ENCODE results near the gene PDE8A.
"Not testable (repeated sequence)": the region's sequence is repeated elsewhere in the genome, so short reads cannot be mapped to it uniquely, and the experiment has no call there.

The PDE8A gene

GRCh38 chr15:85011724-85012123 is 30.1 kb downstream of the PDE8A start:
- not testable (repeated sequence) for H3K9me3 ChIP-seq (ENCODE audit: control insufficient read depth, insufficient read depth, low read length); H3K4me3 ChIP-seq (ENCODE audit: low read depth, low read length); H3K4me1 ChIP-seq (ENCODE audit: control insufficient read depth, insufficient read depth, low read length); H3K27ac ChIP-seq (ENCODE audit: low read depth, low read length); H3K36me3 ChIP-seq (ENCODE audit: control insufficient read depth, insufficient read depth, low read length); H3K9ac ChIP-seq (ENCODE audit: low read depth, low read length); H3K27me3 ChIP-seq (ENCODE audit: control insufficient read depth, insufficient read depth, low read length)

- no peak overlapping the region for H3K9ac ChIP-seq (ENCODE audit: low read depth, low read length)
- H3K27me3 ChIP-seq (ENCODE audit: control insufficient read depth, insufficient read depth, low read length): no peaks in the 10 kb centered on the region
- H3K36me3 ChIP-seq (ENCODE audit: control insufficient read depth, insufficient read depth, low read length): no peaks in the 10 kb centered on the region
- no peak overlapping the region for H3K27ac ChIP-seq (ENCODE audit: low read depth, low read length)
- no peaks in the 10 kb centered on the region for H3K9me3 ChIP-seq (ENCODE audit: control insufficient read depth, insufficient read depth, low read length)
- H3K4me1 ChIP-seq (ENCODE audit: control insufficient read depth, insufficient read depth, low read length): no peaks in the 10 kb centered on the region
- no peak overlapping the region for H3K4me3 ChIP-seq (ENCODE audit: low read depth, low read length)
Observed at GRCh38 chr15:85013785-85014184, 32.1 kb downstream of the PDE8A start.

- Histone ChIP-seq H3K4me3 (ENCODE audit: low read depth, low read length) (no peak overlapping the region), H3K9me3 (ENCODE audit: control insufficient read depth, insufficient read depth, low read length) (no peaks in the 10 kb centered on the region), H3K36me3 (ENCODE audit: control insufficient read depth, insufficient read depth, low read length) (no peaks in the 10 kb centered on the region), H3K27me3 (ENCODE audit: control insufficient read depth, insufficient read depth, low read length) (no peaks in the 10 kb centered on the region), H3K4me1 (ENCODE audit: control insufficient read depth, insufficient read depth, low read length) (peaks cover 1% of the 10 kb centered on the region; the same call in 1 of the 2 replicates), H3K27ac (ENCODE audit: low read depth, low read length) (no peak overlapping the region), H3K9ac (ENCODE audit: low read depth, low read length) (no peak overlapping the region)
Observed at GRCh38 chr15:85014932-85015331, 33.3 kb downstream of the PDE8A start.

- no peak overlapping the region for H3K27ac ChIP-seq (ENCODE audit: low read depth, low read length)
- no peaks in the 10 kb centered on the region for H3K36me3 ChIP-seq (ENCODE audit: control insufficient read depth, insufficient read depth, low read length)
- H3K4me1 ChIP-seq (ENCODE audit: control insufficient read depth, insufficient read depth, low read length): peaks cover 3% of the 10 kb centered on the region; the same call in 1 of the 2 replicates
- H3K27me3 ChIP-seq (ENCODE audit: control insufficient read depth, insufficient read depth, low read length): no peaks in the 10 kb centered on the region
- no peak overlapping the region for H3K4me3 ChIP-seq (ENCODE audit: low read depth, low read length)
- no peak overlapping the region for H3K9ac ChIP-seq (ENCODE audit: low read depth, low read length)
- no peaks in the 10 kb centered on the region for H3K9me3 ChIP-seq (ENCODE audit: control insufficient read depth, insufficient read depth, low read length)
Observed at GRCh38 chr15:85016275-85016674, 34.6 kb downstream of the PDE8A start.

- Histone ChIP-seq H3K4me3 (ENCODE audit: low read depth, low read length) (no peak overlapping the region), H3K4me1 (ENCODE audit: control insufficient read depth, insufficient read depth, low read length) (peaks cover 14% of the 10 kb centered on the region), H3K27me3 (ENCODE audit: control insufficient read depth, insufficient read depth, low read length) (no peaks in the 10 kb centered on the region), H3K27ac (ENCODE audit: low read depth, low read length) (peak overlapping the region; percentile 33), H3K9ac (ENCODE audit: low read depth, low read length) (no peak overlapping the region), H3K9me3 (ENCODE audit: control insufficient read depth, insufficient read depth, low read length) (no peaks in the 10 kb centered on the region), H3K36me3 (ENCODE audit: control insufficient read depth, insufficient read depth, low read length) (no peaks in the 10 kb centered on the region)
Observed at GRCh38 chr15:85019815-85020590, 38.3 kb downstream of the PDE8A start.

DNA sequence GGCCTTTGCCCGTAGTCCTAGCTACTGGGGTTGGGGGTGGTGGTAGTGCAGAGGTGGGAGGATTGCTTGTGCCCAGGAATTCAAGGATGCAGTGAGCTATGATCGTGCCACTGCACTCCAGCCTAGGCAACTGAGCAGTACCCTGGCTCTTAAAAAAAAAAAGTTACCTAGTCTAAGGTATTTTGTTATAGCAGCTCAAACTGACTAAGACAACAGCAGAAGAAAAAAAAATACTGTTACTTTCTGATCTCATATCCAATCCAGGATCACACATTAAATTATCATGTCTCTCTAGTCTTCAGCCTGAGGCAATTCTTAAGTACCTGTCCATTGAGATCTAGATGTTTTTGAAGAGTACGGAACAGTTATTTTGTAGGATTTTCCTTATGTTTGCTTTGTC is 39.8 kb downstream of the PDE8A start:
- Histone ChIP-seq H3K4me1 (ENCODE audit: control insufficient read depth, insufficient read depth, low read length) (peaks cover 16% of the 10 kb centered on the region), H3K9me3 (ENCODE audit: control insufficient read depth, insufficient read depth, low read length) (no peaks in the 10 kb centered on the region), H3K27ac (ENCODE audit: low read depth, low read length) (no peak overlapping the region)

DNA sequence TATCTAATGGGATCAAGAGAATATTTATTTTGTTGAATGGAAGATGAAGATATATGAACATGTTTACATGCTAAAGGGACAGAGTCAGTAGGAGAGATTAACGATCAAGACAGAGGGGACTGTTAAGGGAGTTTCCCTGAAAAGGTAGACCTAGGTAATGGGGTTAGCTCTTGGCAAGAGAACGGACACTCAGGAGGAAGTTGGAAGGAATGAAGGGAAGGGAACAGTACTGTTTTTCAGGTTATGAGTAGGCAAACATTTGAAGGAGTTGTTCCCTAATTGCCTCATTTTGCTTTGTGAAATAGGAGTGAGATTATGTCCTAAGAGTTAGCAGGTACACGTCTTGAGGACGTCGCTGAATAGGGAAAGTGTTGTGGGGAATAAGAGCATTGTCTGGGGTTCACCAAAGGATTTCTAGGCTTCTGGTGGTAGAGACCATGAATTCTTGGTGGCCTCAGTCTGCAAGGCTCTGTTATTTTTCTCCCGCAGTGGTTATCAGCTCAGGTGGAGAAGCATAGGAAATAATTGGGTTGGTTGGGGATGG is 41.3 kb downstream of the PDE8A start:
- H3K9ac ChIP-seq (ENCODE audit: low read depth, low read length): no peak overlapping the region
- no peak overlapping the region for H3K27ac ChIP-seq (ENCODE audit: low read depth, low read length)

More for the DNA sequence above, 39.8 kb downstream of the PDE8A start:
- no peaks in the 10 kb centered on the region for H3K36me3 ChIP-seq (ENCODE audit: control insufficient read depth, insufficient read depth, low read length)
- no peak overlapping the region for H3K9ac ChIP-seq (ENCODE audit: low read depth, low read length)
- no peak overlapping the region for H3K4me3 ChIP-seq (ENCODE audit: low read depth, low read length)
- H3K27me3 ChIP-seq (ENCODE audit: control insufficient read depth, insufficient read depth, low read length): no peaks in the 10 kb centered on the region

GRCh38 chr15:85024003-85024402 is 42.3 kb downstream of the PDE8A start:
- no peaks in the 10 kb centered on the region for H3K27me3 ChIP-seq (ENCODE audit: control insufficient read depth, insufficient read depth, low read length)
- H3K4me3 ChIP-seq (ENCODE audit: low read depth, low read length): no peak overlapping the region
- H3K9me3 ChIP-seq (ENCODE audit: control insufficient read depth, insufficient read depth, low read length): no peaks in the 10 kb centered on the region
- no peaks in the 10 kb centered on the region for H3K36me3 ChIP-seq (ENCODE audit: control insufficient read depth, insufficient read depth, low read length)
- H3K9ac ChIP-seq (ENCODE audit: low read depth, low read length): no peak overlapping the region
- H3K4me1 ChIP-seq (ENCODE audit: control insufficient read depth, insufficient read depth, low read length): peaks cover 20% of the 10 kb centered on the region
- H3K27ac ChIP-seq (ENCODE audit: low read depth, low read length): no peak overlapping the region

More for the DNA sequence above, 41.3 kb downstream of the PDE8A start:
- H3K4me1 ChIP-seq (ENCODE audit: control insufficient read depth, insufficient read depth, low read length): peaks cover 16% of the 10 kb centered on the region
- H3K9me3 ChIP-seq (ENCODE audit: control insufficient read depth, insufficient read depth, low read length): no peaks in the 10 kb centered on the region
- no peak overlapping the region for H3K4me3 ChIP-seq (ENCODE audit: low read depth, low read length)
- H3K27me3 ChIP-seq (ENCODE audit: control insufficient read depth, insufficient read depth, low read length): no peaks in the 10 kb centered on the region
- no peaks in the 10 kb centered on the region for H3K36me3 ChIP-seq (ENCODE audit: control insufficient read depth, insufficient read depth, low read length)

DNA sequence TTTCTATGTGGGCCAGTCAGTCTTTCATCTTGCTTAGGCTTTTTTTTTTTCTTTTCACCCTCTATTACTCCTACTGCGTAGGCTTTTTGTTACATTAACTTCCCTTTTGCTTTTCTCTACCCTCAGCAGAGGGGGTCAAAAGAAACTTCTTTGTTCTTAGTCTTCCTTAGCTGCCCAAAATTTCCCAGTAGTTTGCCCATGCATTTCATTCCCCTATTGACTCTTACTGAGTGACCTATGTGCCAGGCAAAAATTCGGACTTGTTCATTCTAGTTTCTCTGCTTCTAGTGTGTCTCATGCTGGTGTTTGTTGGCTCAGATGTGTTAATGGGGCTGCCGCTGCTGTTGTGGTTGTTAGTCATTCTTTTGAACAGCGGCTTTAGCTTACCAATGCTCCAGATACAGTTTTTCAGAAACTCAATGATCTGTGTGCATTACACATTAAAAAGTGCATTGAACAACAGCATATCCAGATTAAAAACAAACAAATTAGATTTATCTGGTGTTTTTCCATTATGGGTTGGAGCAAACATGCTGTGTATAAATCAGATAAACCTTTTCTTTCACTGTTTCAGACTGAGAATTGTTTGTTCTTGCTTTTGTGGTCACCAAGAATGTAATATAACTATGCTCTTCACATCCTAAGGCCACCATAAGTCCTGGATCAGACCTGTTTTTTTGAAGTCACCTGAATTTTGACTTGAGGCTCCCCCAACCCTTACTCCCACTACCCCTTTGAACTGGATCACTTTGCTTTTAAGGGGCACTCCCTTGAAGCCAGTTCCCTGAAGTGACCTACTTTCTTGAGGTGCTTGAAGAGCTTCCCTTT is 43.1 kb downstream of the PDE8A start:
- peak overlapping the region; percentile 27 for H3K27ac ChIP-seq (ENCODE audit: low read depth, low read length)
- peaks cover 22% of the 10 kb centered on the region for H3K4me1 ChIP-seq (ENCODE audit: control insufficient read depth, insufficient read depth, low read length)
- H3K9ac ChIP-seq (ENCODE audit: low read depth, low read length): no peak overlapping the region
- no peak overlapping the region for H3K4me3 ChIP-seq (ENCODE audit: low read depth, low read length)
- H3K9me3 ChIP-seq (ENCODE audit: control insufficient read depth, insufficient read depth, low read length): no peaks in the 10 kb centered on the region
- no peaks in the 10 kb centered on the region for H3K36me3 ChIP-seq (ENCODE audit: control insufficient read depth, insufficient read depth, low read length)
- no peaks in the 10 kb centered on the region for H3K27me3 ChIP-seq (ENCODE audit: control insufficient read depth, insufficient read depth, low read length)

DNA sequence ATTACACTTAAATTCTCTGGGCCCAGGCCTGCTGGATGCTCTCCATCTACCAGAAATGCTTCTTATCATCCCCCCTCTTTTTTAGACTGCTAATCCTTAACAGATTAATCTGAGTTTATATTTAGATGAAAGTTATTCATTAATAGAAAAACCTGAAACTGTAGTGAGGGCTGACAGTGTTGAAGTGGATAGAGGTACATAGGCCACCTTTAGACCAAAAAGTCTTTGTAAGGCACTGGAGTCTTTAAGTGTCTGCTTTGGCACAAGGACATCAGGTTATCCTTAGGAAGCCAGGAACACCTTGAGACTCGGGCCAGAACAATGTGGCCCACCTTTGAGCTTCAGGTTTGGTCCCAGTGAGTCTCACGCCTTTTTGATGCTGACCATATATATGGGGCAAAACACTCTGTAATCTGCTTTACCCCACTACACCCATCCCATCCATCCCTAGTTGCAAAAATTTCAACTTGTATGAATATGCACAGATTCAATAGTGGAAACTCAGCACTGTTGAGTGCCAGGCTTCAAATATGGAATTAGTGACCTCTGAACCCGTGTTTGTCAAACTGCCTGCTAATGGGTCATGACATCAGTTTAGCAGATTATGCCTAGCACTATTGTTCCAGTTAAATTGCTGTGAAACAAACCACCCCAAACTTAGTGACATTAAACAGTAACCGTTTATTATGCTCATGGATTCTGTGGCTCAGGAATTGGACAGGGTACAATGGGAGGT is 44.0 kb downstream of the PDE8A start:
- no peaks in the 10 kb centered on the region for H3K27me3 ChIP-seq (ENCODE audit: control insufficient read depth, insufficient read depth, low read length)
- no peak overlapping the region for H3K4me3 ChIP-seq (ENCODE audit: low read depth, low read length)
- H3K36me3 ChIP-seq (ENCODE audit: control insufficient read depth, insufficient read depth, low read length): no peaks in the 10 kb centered on the region
- H3K9ac ChIP-seq (ENCODE audit: low read depth, low read length): no peak overlapping the region
- no peaks in the 10 kb centered on the region for H3K9me3 ChIP-seq (ENCODE audit: control insufficient read depth, insufficient read depth, low read length)
- H3K4me1 ChIP-seq (ENCODE audit: control insufficient read depth, insufficient read depth, low read length): peaks cover 26% of the 10 kb centered on the region
- H3K27ac ChIP-seq (ENCODE audit: low read depth, low read length): no peak overlapping the region

Measured in HUES48 (cell line).